SU-DHL-6 (cell line): ENCODE results near the gene MTA3.

ENCODE experiments used
- CTCF ChIP-seq: fragments of 200-600 bp; sonication (generic); IDR thresholded peaks from one replicate; pipeline ENCODE4 v1.5.1; 2017; ENCODE audit warnings: antibody characterized with exemption, mild to moderate bottlenecking, low read length, moderate library complexity; ENCODE audit not compliant: insufficient read depth, poor library complexity, severe bottlenecking
- EZH2phosphoT487 ChIP-seq: fragments of 200-600 bp; sonication (generic), shearing (Covaris generic); conservative IDR thresholded peaks from 2 replicates; pipeline ENCODE4 v1.6.1; 2018; ENCODE audit warnings: mild to moderate bottlenecking, antibody characterized with exemption, low read length, moderate library complexity, mixed read lengths

GRCh38 chr2:42602218-42602875 is 33.9 kb downstream of the MTA3 start:
- no peak for TF ChIP-seq CTCF
- TF ChIP-seq EZH2phosphoT487, result no peak
